DND-41 (cell line): ENCODE results near the gene CCZ1B.
"Not testable (repeated sequence)": the region's sequence is repeated elsewhere in the genome, so short reads cannot be mapped to it uniquely, and the experiment has no call there.

Source experiments
- ATAC-seq: fragments of 200-7000 bp; cut with Tn5 transposase; 3 replicates; pipeline ENCODE4 v1.9.1; 2021; ENCODE audit warnings: low read depth; ENCODE audit not compliant: insufficient read depth
- DNase-seq: peaks from one replicate; pipeline ENCODE4 v3.0.0-alpha.2; 2020
- H2AFZ ChIP-seq: 2 replicates; pipeline ENCODE4 v1.6.0; 2012; ENCODE audit warnings: low read depth, low read length
- H3K27ac ChIP-seq: 2 replicates; pipeline ENCODE4 v1.5.1; 2012; ENCODE audit warnings: low read length, inconsistent platforms
- H3K27me3 ChIP-seq: fragments of 200-600 bp; sonication (generic); 2 replicates; pipeline ENCODE4 v1.6.0; 2012; ENCODE audit warnings: low read length, mild to moderate bottlenecking, inconsistent platforms; ENCODE audit not compliant: insufficient read depth, poor library complexity
- H3K36me3 ChIP-seq: 2 replicates; pipeline ENCODE4 v1.5.1; 2012; ENCODE audit warnings: low read length, inconsistent platforms; ENCODE audit not compliant: insufficient read depth
- H3K4me1 ChIP-seq: 2 replicates; pipeline ENCODE4 v1.5.1; 2012; ENCODE audit warnings: mild to moderate bottlenecking, low read length; ENCODE audit not compliant: insufficient read depth
- H3K4me2 ChIP-seq: 2 replicates; pipeline ENCODE4 v1.6.0; 2012; ENCODE audit warnings: mild to moderate bottlenecking, moderate library complexity, low read length, inconsistent platforms; ENCODE audit not compliant: insufficient read depth
- H3K4me3 ChIP-seq, 2 experiments: fragments of 200-600 bp in 1 of 2; shearing (Covaris generic) in 1 of 2; 2 replicates each; pipeline ENCODE4 v1.5.1; 2012 to 2016; ENCODE audit warnings: inconsistent platforms in 2 of 2, low read length in 2 of 2, mild to moderate bottlenecking in 2 of 2, low read depth in 1 of 2, moderate library complexity in 1 of 2
- H3K79me2 ChIP-seq: 2 replicates; pipeline ENCODE4 v1.6.0; 2012; ENCODE audit warnings: low read length, inconsistent platforms; ENCODE audit not compliant: insufficient read depth
- H3K9ac ChIP-seq: 2 replicates; pipeline ENCODE4 v1.6.0; 2012; ENCODE audit warnings: low read depth, mild to moderate bottlenecking, inconsistent platforms, low read length, moderate library complexity
- H3K9me3 ChIP-seq: 2 replicates; pipeline ENCODE4 v1.5.1; 2012; ENCODE audit warnings: low read length, moderate library complexity, mild to moderate bottlenecking, inconsistent platforms; ENCODE audit not compliant: insufficient read depth, severe bottlenecking
- H4K20me1 ChIP-seq: 2 replicates; pipeline ENCODE4 v1.6.0; 2012; ENCODE audit warnings: low read length; ENCODE audit not compliant: insufficient read depth

CCZ1B gene

DNA sequence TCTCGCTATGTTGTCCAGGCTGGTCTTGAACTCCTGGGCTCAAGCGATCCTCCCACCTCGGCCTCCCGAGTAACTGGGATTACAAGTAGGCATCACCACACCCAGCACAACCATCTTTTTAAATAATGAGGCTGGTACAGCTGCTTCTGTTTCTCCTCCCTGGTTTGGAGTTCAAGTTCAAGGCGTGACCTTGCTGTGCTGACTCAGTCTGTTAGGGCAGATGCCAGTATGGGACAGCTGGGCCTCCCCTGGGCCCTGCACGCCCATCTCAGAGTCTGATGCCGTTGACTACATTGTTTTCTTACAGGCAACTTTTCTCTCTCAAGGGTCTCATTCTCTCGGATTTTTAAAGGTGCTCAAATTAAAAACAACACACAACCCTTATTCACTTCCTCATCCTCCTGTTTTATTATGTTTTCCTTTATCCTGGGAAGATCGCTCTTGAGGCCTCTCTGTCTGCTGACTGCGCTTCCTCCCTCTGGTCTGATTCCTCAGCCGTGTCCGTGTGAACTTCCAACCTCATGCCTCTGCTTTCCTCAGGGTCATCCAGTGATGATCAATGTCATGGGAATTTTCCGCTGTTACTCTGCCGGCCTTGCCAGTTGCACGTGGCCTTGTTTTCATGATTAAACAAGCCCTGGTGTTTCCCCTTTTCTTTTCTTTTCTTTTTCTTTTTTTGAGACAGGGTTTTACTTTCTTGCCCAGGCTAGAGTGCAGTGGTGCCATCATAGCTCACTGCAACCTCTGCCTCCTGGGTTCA, 33.8 kb downstream of the CCZ1B start:
- H2AFZ ChIP-seq, H3K4me2 ChIP-seq, H3K4me3 ChIP-seq, H3K9ac ChIP-seq, H3K36me3 ChIP-seq, ATAC-seq, H4K20me1 ChIP-seq, H3K4me1 ChIP-seq, H3K9me3 ChIP-seq, H3K27ac ChIP-seq, DNase-seq, H3K79me2 ChIP-seq, H3K27me3 ChIP-seq: not testable (repeated sequence)

DNA sequence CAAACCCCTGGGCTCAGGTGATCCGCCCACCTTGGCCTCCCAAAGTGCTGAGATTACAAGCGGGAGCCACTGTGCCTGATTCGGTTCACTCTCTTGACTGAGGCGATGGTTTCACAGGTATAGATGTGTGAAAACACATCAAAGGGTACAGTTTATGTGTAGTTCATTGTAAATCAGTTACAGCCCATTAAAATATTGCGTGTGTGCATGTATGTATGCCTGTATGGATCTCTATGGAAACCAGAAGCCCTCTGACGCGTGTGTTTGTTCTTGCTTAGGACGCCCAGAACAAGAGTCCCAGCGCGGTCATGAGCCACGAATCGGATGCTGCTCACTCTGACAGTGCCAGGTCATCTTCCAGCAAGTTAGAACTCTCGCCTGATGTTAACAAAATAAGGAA, 36.7 kb downstream of the CCZ1B start:
- not testable (repeated sequence) for H3K9ac ChIP-seq, H3K27ac ChIP-seq, H3K79me2 ChIP-seq, H3K9me3 ChIP-seq, H3K4me3 ChIP-seq, H3K4me2 ChIP-seq, ATAC-seq, H2AFZ ChIP-seq, H3K4me1 ChIP-seq, H3K27me3 ChIP-seq, DNase-seq, H4K20me1 ChIP-seq, H3K36me3 ChIP-seq

DNA sequence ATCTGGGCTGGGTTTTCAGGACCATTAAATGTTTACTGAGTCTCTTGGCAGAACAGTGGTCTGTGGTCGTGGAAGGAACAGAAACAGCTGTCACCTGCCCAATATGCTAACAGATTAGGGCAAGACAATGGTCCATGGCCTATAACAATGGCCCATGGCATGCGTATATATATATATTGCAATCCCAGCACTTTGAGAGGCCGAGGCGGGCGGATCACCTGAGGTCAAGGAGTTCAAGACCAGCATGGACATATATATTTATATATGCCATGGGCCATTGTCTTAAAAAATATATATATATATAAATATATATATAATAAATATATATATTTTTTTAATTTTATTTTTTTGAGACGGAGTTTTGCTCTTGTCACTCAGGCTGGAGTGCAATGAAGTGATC, 44.5 kb downstream of the CCZ1B start:
- not testable (repeated sequence) for H3K27me3 ChIP-seq, H3K36me3 ChIP-seq, H3K4me1 ChIP-seq, H3K9ac ChIP-seq, H4K20me1 ChIP-seq, H3K27ac ChIP-seq, H2AFZ ChIP-seq, H3K4me3 ChIP-seq, H3K9me3 ChIP-seq, ATAC-seq, DNase-seq, H3K4me2 ChIP-seq, H3K79me2 ChIP-seq

DNA sequence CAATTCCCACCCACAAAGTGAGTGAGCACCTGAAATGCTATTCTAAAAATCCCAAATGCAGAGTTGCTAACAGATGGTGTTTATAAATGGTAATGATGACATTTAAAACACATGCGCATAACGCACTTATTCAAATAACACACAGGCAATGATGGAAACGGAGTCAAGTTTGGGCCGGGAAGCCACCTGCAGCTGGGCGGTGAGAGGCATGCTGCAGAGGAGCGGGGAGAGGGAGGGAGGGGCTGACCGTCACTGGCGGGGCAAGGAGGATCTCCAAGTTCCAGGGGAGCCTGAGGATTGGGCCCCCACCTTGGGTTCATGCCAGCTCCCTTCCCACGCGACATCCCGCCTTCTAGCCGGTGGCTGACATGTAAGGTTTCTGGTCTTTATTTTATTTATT, 64.9 kb downstream of the CCZ1B start:
- not testable (repeated sequence) for H2AFZ ChIP-seq, H3K4me3 ChIP-seq, H3K36me3 ChIP-seq, H3K4me1 ChIP-seq, H4K20me1 ChIP-seq, H3K4me2 ChIP-seq, DNase-seq, H3K79me2 ChIP-seq, H3K9me3 ChIP-seq, ATAC-seq, H3K9ac ChIP-seq, H3K27me3 ChIP-seq, H3K27ac ChIP-seq

DNA sequence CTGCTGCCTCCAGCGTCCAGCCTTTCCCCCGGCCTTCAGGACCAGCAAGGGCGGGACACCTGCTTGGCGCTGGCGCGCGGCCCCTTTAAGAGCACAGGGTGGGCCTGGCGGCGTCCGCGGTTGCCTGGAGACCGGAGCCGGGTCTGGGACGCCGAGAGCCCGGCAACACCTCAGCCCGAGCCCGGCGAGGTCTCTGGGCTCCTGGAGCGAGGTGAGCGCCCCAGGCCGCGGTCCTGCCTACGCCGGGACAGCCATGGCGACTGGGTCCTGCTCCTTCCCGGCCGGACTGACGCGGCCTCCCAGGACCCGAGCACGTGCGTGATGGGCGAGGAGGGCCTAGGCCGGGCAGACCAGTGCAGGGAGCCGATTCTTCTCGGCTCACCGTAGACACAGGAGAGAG, 72.1 kb downstream of the CCZ1B start, which contains the start of gene RSPH10B2:
Gene RSPH10B2, plus strand, starts transcription at position 140 of the 400 bp plus-strand sequence. CDS start 3,575 bp downstream, outside the sequence.
- H3K36me3 ChIP-seq, H3K9me3 ChIP-seq, H3K27ac ChIP-seq, H4K20me1 ChIP-seq, H3K27me3 ChIP-seq, H2AFZ ChIP-seq, H3K4me2 ChIP-seq, H3K4me1 ChIP-seq, H3K4me3 ChIP-seq, H3K79me2 ChIP-seq, DNase-seq, H3K9ac ChIP-seq: not testable (repeated sequence)
- ATAC-seq: peak; percentile 25; the same call in 1 of the 3 replicates

DNA sequence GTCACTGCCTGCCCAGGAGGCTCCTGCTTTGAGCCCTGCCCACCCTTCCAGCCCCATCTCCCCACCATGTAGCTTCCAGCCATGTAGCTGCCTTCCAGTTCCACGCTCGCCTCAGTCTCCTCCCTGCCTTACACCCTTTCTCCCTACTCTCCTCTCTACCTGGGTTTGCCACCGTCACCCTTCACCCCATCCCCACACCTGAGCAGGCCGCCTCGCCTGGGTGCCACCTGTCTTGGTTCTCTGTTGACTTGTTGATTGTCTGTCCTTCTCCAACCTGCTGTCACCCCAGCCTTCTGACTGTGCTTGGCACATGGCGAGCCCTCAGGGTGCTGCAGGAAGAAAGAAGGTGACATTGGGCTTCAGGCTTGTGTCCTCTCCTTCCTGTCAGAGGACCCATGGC, 75.9 kb downstream of the CCZ1B start:
- not testable (repeated sequence) for H3K4me3 ChIP-seq

DNA sequence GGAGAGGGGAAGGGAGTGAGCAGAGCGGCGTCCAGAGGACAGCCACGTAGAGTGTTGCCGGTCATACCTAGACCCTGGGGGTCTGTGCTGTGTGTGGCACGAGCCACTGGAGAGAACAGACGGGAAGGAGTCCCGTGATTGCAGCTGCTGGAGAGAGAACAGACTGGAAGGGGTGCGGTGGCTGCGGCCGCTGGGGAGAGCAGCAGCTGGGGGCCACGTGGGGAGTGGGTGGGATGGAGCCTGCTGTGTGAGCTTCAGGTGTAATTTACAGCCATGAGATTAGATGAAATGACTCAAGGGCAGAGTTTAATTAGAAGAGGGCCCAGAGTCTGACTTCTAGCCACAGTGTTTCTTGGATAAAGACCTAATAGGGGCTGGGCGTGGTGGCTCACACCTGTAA, 76.7 kb downstream of the CCZ1B start:
- H3K36me3 ChIP-seq, H2AFZ ChIP-seq, H3K27me3 ChIP-seq, DNase-seq, H4K20me1 ChIP-seq, H3K9ac ChIP-seq, H3K4me2 ChIP-seq, H3K27ac ChIP-seq, H3K79me2 ChIP-seq, ATAC-seq, H3K4me3 ChIP-seq, H3K4me1 ChIP-seq, H3K9me3 ChIP-seq: not testable (repeated sequence)

More for the DNA sequence above, 75.9 kb downstream of the CCZ1B start:
- not testable (repeated sequence) for H3K4me1 ChIP-seq, H3K27me3 ChIP-seq, H3K27ac ChIP-seq, H3K9ac ChIP-seq, ATAC-seq, H4K20me1 ChIP-seq, H3K79me2 ChIP-seq, H2AFZ ChIP-seq, H3K4me2 ChIP-seq, DNase-seq, H3K9me3 ChIP-seq, H3K36me3 ChIP-seq
